Measurements from ENCODE around the gene SLC7A6. TPM values are rescaled to one million over a fixed set of nuclear protein-coding genes. Genes with fewer than 3 reads are reported as not detected.

Gene SLC7A6
- total RNA-seq, 1 donor from 2014 or later, result 47.3 TPM

DNA sequence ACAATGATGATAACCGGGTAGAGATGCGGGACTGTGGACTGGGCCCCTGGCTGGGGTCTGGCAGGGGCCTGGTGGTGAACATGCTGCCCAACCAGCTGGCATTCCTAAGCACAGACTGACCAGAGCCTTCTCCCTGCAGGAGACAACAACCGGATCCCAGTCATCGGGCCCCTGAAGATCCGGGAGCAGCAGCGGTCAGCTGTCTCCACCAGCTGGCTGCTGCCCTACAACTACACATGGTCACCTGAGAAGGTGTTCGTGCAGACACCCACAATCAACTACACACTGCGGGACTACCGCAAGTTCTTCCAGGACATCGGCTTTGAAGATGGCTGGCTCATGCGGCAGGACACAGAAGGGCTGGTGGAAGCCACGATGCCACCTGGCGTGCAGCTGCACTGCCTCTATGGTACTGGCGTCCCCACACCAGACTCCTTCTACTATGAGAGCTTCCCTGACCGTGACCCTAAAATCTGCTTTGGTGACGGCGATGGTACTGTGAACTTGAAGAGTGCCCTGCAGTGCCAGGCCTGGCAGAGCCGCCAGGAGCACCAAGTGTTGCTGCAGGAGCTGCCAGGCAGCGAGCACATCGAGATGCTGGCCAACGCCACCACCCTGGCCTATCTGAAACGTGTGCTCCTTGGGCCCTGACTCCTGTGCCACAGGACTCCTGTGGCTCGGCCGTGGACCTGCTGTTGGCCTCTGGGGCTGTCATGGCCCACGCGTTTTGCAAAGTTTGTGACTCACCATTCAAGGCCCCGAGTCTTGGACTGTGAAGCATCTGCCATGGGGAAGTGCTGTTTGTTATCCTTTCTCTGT lies 5.1 kb upstream of the SLC7A6 start:
- Mint-ChIP-seq H3K36me3 (peaks cover 4% of the 10 kb centered on the region), H3K4me3 (no peak overlapping the region), H3K9me3 (no peaks in the 10 kb centered on the region), H3K27ac (no peak overlapping the region), H3K27me3 (no peaks in the 10 kb centered on the region), H3K4me1 (ENCODE audit: unreplicated experiment) (peaks cover 12% of the 10 kb centered on the region)
- TF ChIP-seq, protein P1, sequence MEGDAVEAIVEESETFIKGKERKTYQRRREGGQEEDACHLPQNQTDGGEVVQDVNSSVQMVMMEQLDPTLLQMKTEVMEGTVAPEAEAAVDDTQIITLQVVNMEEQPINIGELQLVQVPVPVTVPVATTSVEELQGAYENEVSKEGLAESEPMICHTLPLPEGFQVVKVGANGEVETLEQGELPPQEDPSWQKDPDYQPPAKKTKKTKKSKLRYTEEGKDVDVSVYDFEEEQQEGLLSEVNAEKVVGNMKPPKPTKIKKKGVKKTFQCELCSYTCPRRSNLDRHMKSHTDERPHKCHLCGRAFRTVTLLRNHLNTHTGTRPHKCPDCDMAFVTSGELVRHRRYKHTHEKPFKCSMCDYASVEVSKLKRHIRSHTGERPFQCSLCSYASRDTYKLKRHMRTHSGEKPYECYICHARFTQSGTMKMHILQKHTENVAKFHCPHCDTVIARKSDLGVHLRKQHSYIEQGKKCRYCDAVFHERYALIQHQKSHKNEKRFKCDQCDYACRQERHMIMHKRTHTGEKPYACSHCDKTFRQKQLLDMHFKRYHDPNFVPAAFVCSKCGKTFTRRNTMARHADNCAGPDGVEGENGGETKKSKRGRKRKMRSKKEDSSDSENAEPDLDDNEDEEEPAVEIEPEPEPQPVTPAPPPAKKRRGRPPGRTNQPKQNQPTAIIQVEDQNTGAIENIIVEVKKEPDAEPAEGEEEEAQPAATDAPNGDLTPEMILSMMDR (conservative IDR thresholded peaks at IDR 0.05), result no peak
- DNase-seq (ENCODE audit: extremely low spot score, unreplicated experiment), result no peak

DNA sequence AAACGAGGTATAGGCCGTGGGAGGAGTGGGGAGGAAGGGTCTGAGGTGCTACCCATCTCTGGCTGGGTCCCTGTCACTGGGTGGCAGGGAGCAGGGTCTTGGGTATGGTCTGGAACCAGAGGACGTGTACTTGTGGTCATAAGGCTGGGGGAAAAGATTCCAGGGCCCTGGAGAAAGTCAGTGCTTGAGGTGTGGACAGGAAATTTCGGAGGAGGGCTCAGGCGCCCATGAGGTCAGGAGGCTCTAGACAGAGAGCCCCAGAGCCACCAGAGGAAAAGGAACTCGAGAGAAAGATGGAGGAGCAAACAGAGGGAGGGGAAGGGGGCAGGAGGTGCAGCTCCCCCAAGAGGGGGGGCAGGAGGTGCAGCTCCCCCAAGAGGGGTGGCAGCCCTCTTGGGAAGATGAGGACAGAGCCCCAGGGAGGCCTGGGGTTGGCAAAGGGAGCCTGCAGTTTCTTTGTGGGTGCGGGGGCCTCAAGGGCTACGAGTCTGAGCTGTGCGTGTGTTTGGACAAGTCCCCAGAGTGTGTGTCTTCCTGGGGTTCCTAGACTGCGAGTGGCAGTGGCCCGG lies 683 bp upstream of the SLC7A6 start:
- DNase-seq (ENCODE audit: extremely low spot score, unreplicated experiment), result no peak
- Mint-ChIP-seq H3K4me1 (ENCODE audit: unreplicated experiment) (peaks cover 26% of the 10 kb centered on the region), H3K4me3 (peak overlapping the region; percentile 94), H3K27me3 (no peaks in the 10 kb centered on the region), H3K27ac (peak overlapping the region; percentile 94), H3K36me3 (no peaks in the 10 kb centered on the region), H3K9me3 (no peaks in the 10 kb centered on the region)
- TF ChIP-seq, protein P1 (conservative IDR thresholded peaks at IDR 0.05), result no peak

DNA sequence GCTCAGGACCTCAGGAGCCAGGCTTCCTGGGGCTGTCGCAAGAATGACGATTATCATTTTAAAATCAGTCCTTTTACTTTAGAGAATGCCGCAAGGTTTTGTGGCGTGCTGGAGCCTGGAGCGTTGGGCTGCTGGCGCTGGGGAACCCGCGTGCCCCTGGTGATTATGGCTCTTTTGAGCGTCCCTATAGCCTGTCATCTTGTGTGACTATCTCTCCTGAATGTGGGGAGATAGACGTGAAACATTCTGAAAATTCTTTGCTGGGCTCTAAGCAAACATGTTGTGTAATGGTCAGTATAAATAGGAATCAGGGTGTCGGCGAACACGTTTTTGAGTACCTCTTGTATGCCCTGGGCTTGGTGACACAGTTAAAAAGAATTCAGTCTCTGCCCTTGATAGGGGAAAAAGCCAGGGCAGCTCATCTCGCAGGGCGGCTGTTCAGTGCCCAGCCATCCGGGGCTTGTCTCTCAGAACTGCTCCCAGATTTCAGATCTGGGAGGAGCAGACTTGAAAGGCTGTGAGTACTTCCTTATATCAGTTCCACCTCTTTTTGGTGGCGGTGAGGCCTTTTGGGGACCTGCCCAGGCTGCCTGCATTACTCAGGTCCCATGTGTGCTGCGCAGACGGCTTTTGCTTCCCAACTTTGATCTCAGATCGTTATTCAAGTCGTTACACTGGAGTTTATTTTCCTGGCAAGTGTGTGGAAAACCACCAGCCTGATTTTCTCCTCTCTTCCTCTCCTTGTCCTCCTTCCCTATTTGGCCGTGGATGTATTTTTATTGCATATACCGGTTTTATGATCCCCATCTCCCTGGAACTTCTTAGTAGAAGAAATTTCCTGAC lies 973 bp downstream of the SLC7A6 start:
- peak overlapping the region; percentile 96 for H3K27ac Mint-ChIP-seq
- H3K27me3 Mint-ChIP-seq, result no peaks in the 10 kb centered on the region
- TF ChIP-seq, protein P1 (conservative IDR thresholded peaks at IDR 0.05), result no peak
- H3K4me1 Mint-ChIP-seq (ENCODE audit: unreplicated experiment), result peaks cover 32% of the 10 kb centered on the region
- H3K9me3 Mint-ChIP-seq, result no peaks in the 10 kb centered on the region
- no peak for DNase-seq (ENCODE audit: extremely low spot score, unreplicated experiment)
- H3K4me3 Mint-ChIP-seq, result peak overlapping the region; percentile 92
- no peaks in the 10 kb centered on the region for H3K36me3 Mint-ChIP-seq

DNA sequence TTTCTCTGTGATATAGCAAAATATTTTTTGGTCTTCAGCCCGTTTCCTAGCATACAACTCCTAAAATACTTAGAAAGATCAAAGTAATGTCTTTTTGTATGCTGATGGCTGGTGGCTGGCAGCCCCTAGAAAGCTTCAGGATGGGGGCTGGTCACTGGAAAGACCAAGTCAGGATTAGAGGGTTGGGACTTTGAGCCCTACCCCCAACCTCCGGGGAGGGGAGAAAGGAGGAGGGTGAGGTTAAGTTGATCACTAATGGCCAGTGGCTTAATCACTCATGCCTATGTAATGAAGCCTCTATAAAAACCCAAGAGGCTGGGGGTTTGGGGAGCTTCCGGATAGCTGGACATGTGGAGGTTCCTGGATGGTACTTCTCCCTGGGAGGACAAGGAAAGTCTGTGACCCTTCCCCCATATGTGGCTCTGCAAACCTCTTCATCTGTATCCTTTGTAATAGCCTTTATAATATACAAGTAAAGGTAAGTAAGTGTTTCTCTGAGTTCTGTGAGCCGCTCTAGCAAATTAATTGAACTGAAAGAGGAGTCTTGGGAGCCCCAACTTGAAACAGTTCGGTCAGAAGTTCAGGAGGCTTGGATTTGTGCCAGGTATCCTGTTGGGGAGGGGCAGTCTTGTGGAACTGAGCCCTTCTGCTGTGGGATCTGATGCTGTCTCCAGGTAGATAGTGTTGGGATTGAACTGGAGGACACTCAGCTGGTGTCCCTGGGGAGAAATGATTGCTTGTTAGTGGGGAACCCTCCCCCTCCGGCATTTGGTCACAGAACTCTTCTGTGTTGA lies 3.5 kb downstream of the SLC7A6 start:
- Mint-ChIP-seq H3K4me1 (ENCODE audit: unreplicated experiment) (peaks cover 32% of the 10 kb centered on the region), H3K27ac (peak overlapping the region; percentile 65), H3K9me3 (no peaks in the 10 kb centered on the region), H3K27me3 (no peaks in the 10 kb centered on the region), H3K36me3 (no peaks in the 10 kb centered on the region), H3K4me3 (peak overlapping the region; percentile 67)
- TF ChIP-seq, protein P1 (conservative IDR thresholded peaks at IDR 0.05), result no peak
- DNase-seq (ENCODE audit: extremely low spot score, unreplicated experiment), result no peak

DNA sequence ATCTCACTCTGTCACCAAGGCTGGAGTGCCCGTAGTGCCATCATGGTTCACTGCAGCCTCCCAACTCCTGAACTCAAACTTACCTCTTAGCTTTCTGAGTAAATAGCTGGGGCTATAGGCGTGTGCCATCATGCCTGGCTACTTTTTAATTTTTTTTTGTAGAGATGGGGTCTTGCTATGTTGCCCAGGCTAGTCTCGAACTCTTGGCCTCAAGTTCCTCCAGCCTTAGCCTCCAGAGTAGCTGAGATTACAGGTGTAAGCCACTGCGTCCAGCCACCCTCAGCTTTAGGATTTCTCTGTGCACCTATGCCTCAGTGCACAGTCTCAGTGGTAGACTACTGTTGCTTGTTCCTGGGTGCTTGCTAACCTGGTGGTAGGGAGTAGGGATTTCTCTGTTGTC lies 5.5 kb downstream of the SLC7A6 start:
- no peak overlapping the region for H3K27ac Mint-ChIP-seq
- peaks cover 4% of the 10 kb centered on the region for H3K36me3 Mint-ChIP-seq
- H3K9me3 Mint-ChIP-seq, result no peaks in the 10 kb centered on the region
- DNase-seq (ENCODE audit: extremely low spot score, unreplicated experiment), result no peak
- TF ChIP-seq, protein P1 (conservative IDR thresholded peaks at IDR 0.05), result no peak
- no peaks in the 10 kb centered on the region for H3K27me3 Mint-ChIP-seq
- no peak overlapping the region for H3K4me3 Mint-ChIP-seq
- peaks cover 26% of the 10 kb centered on the region for H3K4me1 Mint-ChIP-seq (ENCODE audit: unreplicated experiment)

Measured in type B pancreatic cell (in vitro differentiated cells).